GM18867 (cell line): ENCODE measurements around the gene ANP32B.

Source experiments
- ATAC-seq: cut with Tn5 transposase; IDR thresholded peaks from one replicate; pipeline ENCODE4 v1.9.1; 2021; ENCODE audit warnings: mild to moderate bottlenecking, moderate library complexity; ENCODE audit not compliant: unreplicated experiment

Gene ANP32B

GRCh38 chr9:98057138-98057799 lies 74.1 kb downstream of the ANP32B start:
- no peak for ATAC-seq

- no peak for ATAC-seq
Observed at GRCh38 chr9:98062161-98062560, 79.0 kb downstream of the ANP32B start.

GRCh38 chr9:98064623-98065392 lies 81.7 kb downstream of the ANP32B start:
- ATAC-seq, result no peak
